PC-3 (cell line): ENCODE measurements around the gene ST14.

Experiments used
- CTCF ChIP-seq: fragments of 300-600 bp; sonication (generic); conservative IDR thresholded peaks from 2 replicates; pipeline ENCODE4 v1.5.1; 2017; ENCODE audit warnings: antibody characterized with exemption, low read depth, mild to moderate bottlenecking, low read length
- EZH2 ChIP-seq: fragments of 300-600 bp; sonication (generic); IDR thresholded peaks from one replicate; pipeline ENCODE4 v1.6.1; 2017; ENCODE audit warnings: antibody characterized with exemption, mild to moderate bottlenecking, low read length; ENCODE audit not compliant: unreplicated experiment

- TF ChIP-seq CTCF (no peak), EZH2 (no peak)
These were observed 6.2 kb downstream of the ST14 start for GRCh38 chr11:130165601-130166456.
